ENCODE data around the gene APPL2. TPM values are rescaled to one million over a fixed set of nuclear protein-coding genes. Genes with fewer than 3 reads are reported as not detected.

Gene APPL2
- total RNA-seq, 4 donors from 2014 or later, result 81.4 to 410 (median 151) TPM

DNA sequence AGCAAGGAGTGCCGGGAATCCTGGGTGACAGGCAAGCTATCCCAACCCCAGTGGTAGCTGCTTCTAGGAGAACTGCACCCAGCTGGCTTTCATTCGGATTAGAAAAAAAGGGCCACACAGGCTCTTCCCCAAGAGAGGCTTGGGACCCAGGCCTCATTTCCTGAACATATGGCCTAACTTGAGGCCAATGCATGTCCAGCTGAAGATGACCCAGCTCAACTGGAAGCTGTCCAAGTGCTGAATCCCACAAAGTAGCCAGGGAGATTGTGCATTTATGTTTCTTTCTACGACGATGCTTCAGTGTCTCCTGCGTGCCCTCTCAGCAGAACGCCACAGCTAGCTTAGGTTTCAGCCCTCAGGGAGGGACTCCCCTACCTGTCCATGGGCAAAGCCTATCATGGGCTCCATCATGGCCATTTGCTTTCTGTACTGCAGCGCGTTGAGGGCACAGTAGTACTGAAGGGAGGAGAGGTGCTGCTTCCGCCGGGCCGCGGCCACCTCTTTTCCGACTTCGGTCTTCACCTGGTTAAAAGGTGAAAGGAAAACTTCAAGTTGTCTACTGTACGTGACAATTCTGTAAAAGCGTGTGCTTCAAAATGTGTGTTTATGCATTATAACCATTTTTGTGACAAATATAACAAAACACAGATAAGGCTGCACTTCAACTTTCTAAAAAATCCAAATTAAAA is 29.1 kb downstream of the APPL2 start:
- Histone ChIP-seq H3K27me3 (no peaks in the 10 kb centered on the region), H3K36me3 (peaks cover 0 to 44% (median 16%) of the 10 kb centered on the region in 4 donors), H3K27ac (peak overlapping the region in 1 of 4 donors; percentile 42), H3K4me3 (no peak overlapping the region), H3K9me3 (no peaks in the 10 kb centered on the region), H3K4me1 (peaks cover 0 to 12% (median 0%) of the 10 kb centered on the region in 4 donors)
- intact Hi-C loops (cut with DNase I; ENCODE audit: low total_unique reads) (no loop called here), in situ Hi-C loops (cut with MboI; ENCODE audit: low pct_ligation_motif_present in 1 of 4, low pct_unique_long_range_greater_than_20kb in 1 of 4, low sequenced_read_pairs in 3 of 4) (no loop called here)
- no peak for DNase-seq
- WGBS, 2 donors (ENCODE audit: low coverage in 1 of 2), result 96 to 98% methylated on average over 6 to 16 of the region's 16 CpGs
- TF ChIP-seq POLR2A (IDR thresholded peaks at IDR 0.05) (no peak), POLR2AphosphoS5 (IDR thresholded peaks at IDR 0.05) (no peak), EP300 (IDR thresholded peaks at IDR 0.05; ENCODE audit: low read depth) (no peak)
- TF ChIP-seq, protein P1, sequence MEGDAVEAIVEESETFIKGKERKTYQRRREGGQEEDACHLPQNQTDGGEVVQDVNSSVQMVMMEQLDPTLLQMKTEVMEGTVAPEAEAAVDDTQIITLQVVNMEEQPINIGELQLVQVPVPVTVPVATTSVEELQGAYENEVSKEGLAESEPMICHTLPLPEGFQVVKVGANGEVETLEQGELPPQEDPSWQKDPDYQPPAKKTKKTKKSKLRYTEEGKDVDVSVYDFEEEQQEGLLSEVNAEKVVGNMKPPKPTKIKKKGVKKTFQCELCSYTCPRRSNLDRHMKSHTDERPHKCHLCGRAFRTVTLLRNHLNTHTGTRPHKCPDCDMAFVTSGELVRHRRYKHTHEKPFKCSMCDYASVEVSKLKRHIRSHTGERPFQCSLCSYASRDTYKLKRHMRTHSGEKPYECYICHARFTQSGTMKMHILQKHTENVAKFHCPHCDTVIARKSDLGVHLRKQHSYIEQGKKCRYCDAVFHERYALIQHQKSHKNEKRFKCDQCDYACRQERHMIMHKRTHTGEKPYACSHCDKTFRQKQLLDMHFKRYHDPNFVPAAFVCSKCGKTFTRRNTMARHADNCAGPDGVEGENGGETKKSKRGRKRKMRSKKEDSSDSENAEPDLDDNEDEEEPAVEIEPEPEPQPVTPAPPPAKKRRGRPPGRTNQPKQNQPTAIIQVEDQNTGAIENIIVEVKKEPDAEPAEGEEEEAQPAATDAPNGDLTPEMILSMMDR (IDR thresholded peaks at IDR 0.05), result no peak

DNA sequence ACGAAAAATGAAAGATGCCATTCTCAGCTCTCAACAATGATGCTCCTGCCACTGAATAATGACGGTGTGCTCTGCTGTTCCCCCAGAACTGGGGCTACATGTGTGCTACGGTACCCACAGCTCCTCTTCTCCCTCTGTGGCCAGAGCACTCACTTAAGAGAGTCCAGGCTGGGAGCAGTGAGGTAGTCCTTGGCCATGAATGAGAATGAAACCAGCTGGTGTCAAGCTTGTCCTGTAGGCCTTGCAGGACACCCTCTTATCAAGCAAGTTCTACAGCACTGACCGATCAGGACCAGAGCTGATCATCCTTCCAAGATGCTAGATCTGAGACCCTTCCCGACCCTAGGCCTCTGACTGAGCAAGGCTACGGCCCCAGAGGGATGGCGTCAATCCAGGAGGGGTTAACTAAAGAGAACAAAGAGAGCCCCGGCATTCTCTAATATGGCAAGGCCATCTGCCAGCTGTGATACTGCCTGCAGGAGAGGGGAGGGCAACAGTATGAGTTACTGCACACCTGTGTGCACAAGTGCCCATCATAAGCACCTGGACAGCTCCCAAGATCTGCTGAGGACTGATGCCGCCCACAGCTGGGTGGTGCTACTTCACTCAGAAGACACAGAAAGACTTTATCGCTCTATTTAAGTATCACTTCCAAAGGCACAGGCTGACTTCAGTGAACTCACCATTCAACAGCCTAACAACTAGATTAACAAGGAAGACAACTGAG is 30.5 kb downstream of the APPL2 start:
- no peak overlapping the region for H3K4me3 ChIP-seq
- WGBS, 2 donors (ENCODE audit: low coverage in 1 of 2), result 80 to 83% methylated on average over 1 to 10 of the region's 10 CpGs
- TF ChIP-seq POLR2A (IDR thresholded peaks at IDR 0.05), result no peak
- TF ChIP-seq POLR2AphosphoS5 (IDR thresholded peaks at IDR 0.05), result peak in 1 of 3 donors; percentile 9
- TF ChIP-seq, protein P1 (IDR thresholded peaks at IDR 0.05), result peak in 2 of 5 experiments; percentile 6 to 11
- in situ Hi-C loops (cut with MboI; ENCODE audit: low pct_ligation_motif_present in 1 of 4, low pct_unique_long_range_greater_than_20kb in 1 of 4, low sequenced_read_pairs in 3 of 4), result no loop called here
- H3K27ac ChIP-seq, result peak overlapping the region in 2 of 4 donors; percentile 9 to 42
- H3K4me1 ChIP-seq, result peaks cover 0 to 12% (median 0%) of the 10 kb centered on the region in 4 donors
- peaks cover 0 to 40% (median 16%) of the 10 kb centered on the region in 4 donors for H3K36me3 ChIP-seq
- H3K9me3 ChIP-seq, result no peaks in the 10 kb centered on the region
- peak; percentile 61 for DNase-seq
- no peaks in the 10 kb centered on the region for H3K27me3 ChIP-seq
- intact Hi-C loops (cut with DNase I; ENCODE audit: low total_unique reads), result no loop called here

DNA sequence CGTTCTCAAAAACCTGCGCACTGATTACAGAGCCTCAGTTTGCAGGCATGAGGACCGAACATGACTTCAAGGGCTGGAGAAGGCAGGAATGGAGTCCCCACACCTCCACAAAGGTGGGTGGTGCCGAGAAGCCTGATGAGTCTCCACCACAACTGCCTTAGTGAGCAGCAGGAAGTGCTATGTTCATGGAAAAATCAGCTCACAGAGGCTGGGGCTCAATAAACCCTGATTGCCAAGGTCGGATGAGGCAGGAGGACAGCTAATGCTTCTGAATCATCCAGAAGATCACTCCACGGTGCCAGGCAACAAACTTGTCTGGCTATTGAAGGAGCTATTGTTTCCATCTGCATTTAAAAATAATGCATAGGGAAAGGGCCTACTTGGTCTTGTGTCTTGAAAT is 31.1 kb downstream of the APPL2 start:
- DNase-seq, result no peak
- Histone ChIP-seq H3K27ac (peak overlapping the region in 1 of 4 donors; percentile 9), H3K27me3 (no peaks in the 10 kb centered on the region), H3K9me3 (no peaks in the 10 kb centered on the region), H3K4me1 (peaks cover 0 to 12% (median 0%) of the 10 kb centered on the region in 4 donors), H3K4me3 (no peak overlapping the region), H3K36me3 (peaks cover 0 to 40% (median 16%) of the 10 kb centered on the region in 4 donors)
- TF ChIP-seq POLR2AphosphoS5 (IDR thresholded peaks at IDR 0.05) (no peak), POLR2A (IDR thresholded peaks at IDR 0.05) (no peak), EP300 (IDR thresholded peaks at IDR 0.05; ENCODE audit: low read depth) (no peak)
- TF ChIP-seq, protein P1 (IDR thresholded peaks at IDR 0.05), result no peak
- intact Hi-C loops (cut with DNase I; ENCODE audit: low total_unique reads) (no loop called here), in situ Hi-C loops (cut with MboI; ENCODE audit: low pct_ligation_motif_present in 1 of 4, low pct_unique_long_range_greater_than_20kb in 1 of 4, low sequenced_read_pairs in 3 of 4) (no loop called here)
- 58 to 81% methylated on average over 2 to 6 of the region's 6 CpGs for WGBS, 2 donors (ENCODE audit: low coverage in 1 of 2)

DNA sequence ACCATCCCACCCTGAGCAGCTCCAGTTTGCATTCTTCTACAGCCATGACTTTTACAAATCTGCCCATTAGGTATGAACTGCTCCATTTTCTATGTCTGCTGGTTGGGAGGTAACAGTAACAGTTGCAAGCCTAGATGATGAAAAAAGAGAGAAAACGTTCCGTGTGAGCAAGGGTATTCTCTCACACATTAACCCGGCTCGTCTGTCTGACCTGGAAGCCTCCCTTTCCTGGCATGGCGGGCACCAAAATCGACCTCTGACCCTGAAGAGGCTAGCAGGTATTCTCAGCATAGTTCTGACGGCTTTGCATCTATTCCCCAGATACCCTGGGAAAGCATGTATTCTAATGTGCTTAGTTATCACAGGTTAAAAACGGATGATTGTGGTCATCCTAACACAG is 31.8 kb downstream of the APPL2 start:
- in situ Hi-C loops (cut with MboI; ENCODE audit: low pct_ligation_motif_present in 1 of 4, low pct_unique_long_range_greater_than_20kb in 1 of 4, low sequenced_read_pairs in 3 of 4), result no loop called here

More for the DNA sequence above, 31.8 kb downstream of the APPL2 start:
- intact Hi-C loops (cut with DNase I; ENCODE audit: low total_unique reads), result no loop called here
- Histone ChIP-seq H3K36me3 (peaks cover 0 to 40% (median 16%) of the 10 kb centered on the region in 4 donors), H3K9me3 (no peaks in the 10 kb centered on the region), H3K27ac (no peak overlapping the region), H3K4me1 (peaks cover 0 to 12% (median 0%) of the 10 kb centered on the region in 4 donors), H3K4me3 (no peak overlapping the region), H3K27me3 (no peaks in the 10 kb centered on the region)
- DNase-seq, result no peak
- WGBS, 2 donors (ENCODE audit: low coverage in 1 of 2), result 91 to 100% methylated on average over 6 to 8 of the region's 8 CpGs
- no peak for TF ChIP-seq POLR2AphosphoS5 (IDR thresholded peaks at IDR 0.05)
- TF ChIP-seq, protein P1 (IDR thresholded peaks at IDR 0.05), result no peak
- TF ChIP-seq POLR2A (IDR thresholded peaks at IDR 0.05), result no peak
- TF ChIP-seq EP300 (IDR thresholded peaks at IDR 0.05; ENCODE audit: low read depth), result no peak

Data from transverse colon (tissue), 4 donors.